GM21360 (cell line): ENCODE data around the gene FAM117B.
"Not testable (repeated sequence)": the region's sequence is repeated elsewhere in the genome, so short reads cannot be mapped to it uniquely, and the experiment has no call there.

Experiments
- ATAC-seq: cut with Tn5 transposase; IDR thresholded peaks from one replicate; pipeline ENCODE4 v1.9.1; 2021; ENCODE audit warnings: mild to moderate bottlenecking, moderate library complexity; ENCODE audit not compliant: unreplicated experiment

FAM117B gene

GRCh38 chr2:202700075-202700901, 65.5 kb downstream of the FAM117B start:
- ATAC-seq: no peak

DNA sequence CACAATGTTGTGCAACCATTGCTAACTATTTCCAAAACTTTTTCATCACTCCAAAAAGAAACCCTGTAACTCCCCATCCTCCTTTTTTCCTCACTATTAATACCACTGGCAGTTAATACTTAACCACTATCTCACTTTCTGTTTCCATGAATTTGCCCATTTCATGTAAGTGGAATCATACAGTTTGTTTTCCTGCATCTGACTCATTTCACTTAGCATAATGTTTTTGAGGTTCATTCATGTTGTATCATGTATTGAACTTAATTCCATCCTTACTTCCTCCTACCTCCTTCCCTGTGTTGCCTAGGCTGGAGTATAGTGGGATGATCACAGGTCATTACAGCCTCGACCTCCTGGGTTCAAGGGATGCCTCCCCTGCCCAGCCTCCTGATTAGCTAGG, 68.3 kb downstream of the FAM117B start:
- no peak for ATAC-seq

DNA sequence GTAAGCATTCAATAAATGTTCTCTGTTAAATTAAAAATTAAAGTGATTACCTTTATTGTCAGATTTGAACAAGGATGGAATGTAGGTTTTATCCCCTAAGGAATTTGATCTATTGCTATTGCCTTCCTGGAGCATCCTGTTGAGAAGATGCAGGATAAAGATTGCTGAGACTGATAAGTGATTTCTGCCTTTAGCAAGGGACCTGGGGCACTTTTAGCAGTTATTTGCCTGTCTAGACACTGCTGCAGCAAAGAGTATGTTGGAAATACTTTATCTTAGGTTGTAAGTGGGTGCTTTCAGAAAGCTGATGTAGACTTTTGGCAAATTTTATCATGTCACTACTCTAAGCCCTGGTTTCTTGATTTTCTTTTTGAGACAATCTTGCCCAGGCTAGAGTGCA, 69.5 kb downstream of the FAM117B start:
- ATAC-seq: no peak

- no peak for ATAC-seq
Observed at GRCh38 chr2:202705446-202706020, 70.8 kb downstream of the FAM117B start.

DNA sequence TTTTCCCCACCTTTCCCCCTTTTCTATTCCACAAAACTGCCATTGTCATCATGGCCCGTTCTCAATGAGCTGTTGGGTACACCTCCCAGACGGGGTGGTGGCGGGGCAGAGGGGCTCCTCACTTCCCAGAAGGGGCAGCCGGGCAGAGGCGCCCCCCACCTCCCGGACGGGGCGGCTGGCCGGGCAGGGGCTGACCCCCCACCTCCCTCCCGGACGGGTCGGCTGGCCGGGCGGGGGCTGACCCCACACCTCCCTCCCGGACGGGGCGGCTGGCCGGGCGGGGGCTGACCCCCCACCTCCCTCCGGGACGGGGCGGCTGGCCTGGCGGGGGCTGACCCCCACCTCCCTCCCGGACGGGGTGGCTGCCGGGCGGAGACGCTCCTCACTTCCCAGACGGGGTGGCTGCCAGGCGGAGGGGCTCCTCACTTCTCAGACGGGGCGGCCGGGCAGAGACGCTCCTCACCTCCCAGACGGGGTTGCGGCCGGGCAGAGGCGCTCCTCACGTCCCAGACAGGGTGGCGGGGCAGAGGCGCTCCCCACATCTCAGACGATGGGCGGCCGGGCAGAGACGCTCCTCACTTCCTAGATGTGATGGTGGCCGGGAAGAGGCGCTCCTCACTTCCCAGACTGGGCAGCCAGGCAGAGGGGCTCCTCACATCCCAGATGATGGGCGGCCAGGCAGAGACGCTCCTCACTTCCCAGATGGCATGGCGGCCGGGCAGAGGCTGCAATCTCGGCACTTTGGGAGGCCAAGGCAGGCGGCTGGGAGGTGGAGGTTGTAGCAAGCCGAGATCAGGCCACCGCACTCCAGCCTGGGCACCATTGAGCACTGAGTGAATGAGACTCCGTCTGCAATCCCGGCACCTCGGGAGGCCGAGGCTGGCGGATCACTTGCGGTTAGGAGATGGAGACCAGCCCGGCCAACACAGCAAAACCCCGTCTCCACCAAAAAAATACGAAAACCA, 80.5 kb downstream of the FAM117B start:
- not testable (repeated sequence) for ATAC-seq

DNA sequence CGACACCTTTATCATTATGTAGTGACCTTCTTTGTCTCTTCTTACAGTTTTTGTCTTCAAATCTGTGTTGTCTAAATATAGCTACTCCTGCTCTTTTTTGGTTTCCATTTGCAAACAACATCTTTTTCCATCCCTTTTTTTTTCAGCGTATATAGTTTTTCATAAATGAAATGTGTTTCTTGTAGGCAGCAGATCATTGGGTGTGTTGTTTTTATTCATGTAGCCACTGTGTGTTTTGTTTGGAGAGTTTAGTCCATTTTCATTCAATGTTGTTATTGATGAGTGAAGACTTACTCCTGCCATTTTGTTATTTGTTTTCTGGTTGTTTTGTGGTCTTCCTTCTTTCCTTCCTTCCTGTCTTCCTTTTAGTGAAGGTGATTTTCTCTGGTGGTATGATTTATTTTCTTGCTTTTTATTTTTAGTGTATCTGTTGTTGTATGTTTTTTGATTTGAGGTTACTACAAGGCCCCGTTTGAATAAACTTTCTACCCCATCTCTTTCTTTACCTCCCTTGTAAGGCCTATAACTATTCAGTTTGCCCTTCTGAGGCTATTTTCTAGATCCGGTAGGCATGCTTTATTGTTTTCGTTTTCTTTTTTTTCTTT, 81.4 kb downstream of the FAM117B start:
- no peak for ATAC-seq

- no peak for ATAC-seq
Observed at GRCh38 chr2:202716953-202717597, 82.3 kb downstream of the FAM117B start.

DNA sequence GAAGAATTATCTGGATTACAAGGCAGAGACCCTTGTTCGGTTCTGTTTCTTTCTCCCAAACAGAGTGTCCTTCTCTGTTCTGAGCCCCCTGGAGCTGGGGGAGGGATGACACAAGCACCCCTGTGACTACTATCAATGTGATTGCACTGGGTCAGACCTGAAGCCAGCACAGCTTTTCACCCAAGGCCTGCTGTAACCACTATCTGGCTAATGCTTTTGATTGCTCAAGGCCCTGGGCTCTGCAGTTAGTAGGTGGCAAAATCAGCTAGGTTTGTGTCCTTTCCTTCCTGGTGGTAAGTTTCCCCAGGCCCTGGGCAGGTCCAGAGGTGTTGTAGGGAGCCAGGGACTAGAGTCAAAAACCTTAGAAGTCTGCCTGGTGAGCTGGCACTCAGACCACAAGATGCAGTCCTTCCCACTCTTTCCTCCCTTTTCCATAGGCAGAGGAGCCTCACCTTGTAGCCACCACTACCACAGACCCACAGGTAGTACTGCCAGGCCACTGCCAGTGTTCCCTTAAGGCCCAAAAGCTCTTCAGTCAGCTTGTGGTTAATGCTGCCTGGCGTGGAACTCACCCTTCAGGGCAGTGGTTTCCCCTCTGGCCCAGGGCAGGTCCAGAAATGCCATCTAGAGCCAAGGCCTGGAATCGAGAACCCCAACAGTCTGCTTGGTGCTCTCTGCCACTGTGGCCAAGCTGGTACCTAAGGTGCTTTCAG, 83.0 kb downstream of the FAM117B start:
- ATAC-seq: no peak

DNA sequence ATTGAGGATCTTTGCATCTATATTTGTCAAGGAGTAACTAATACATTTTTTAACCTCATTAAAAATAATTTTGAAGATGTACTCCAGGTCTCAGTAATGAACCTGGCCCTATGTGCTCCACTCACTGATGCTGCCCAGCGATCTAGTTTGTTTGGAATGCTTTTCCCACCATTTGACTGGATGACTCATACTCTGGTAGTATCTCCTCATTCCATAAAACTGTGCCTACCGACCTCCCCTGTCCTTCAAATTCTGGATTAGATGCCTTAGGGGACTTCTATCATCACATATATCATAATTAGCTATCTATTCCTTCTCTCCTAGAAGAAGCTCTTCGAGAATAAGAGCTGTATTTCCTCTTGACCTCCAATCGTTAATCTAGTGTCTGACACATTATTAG, 83.8 kb downstream of the FAM117B start:
- no peak for ATAC-seq

GRCh38 chr2:202720226-202720625, 85.5 kb downstream of the FAM117B start:
- no peak for ATAC-seq

GRCh38 chr2:202721621-202722020, 86.9 kb downstream of the FAM117B start:
- no peak for ATAC-seq

- ATAC-seq: no peak
Observed at GRCh38 chr2:202723746-202724145, 89.0 kb downstream of the FAM117B start.

GRCh38 chr2:202726070-202726469, 91.3 kb downstream of the FAM117B start:
- no peak for ATAC-seq

DNA sequence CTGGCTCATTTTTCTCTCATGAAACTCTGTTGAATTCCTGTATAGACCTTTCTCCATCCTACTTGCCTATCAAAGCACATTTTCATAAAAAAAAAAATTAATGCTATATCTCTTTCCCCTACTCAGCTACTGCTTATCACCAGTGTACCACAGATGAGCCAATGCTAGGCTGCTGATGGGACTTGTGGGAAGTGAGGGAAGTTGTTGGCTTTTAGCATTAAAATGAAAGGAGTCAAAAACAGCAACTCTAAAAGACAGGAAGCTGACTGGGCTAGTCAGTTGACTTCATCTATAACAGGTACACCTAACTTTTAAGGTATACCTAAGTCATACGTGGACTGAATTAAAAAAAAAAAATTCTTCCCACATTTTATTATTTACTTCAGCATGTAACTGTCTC, 102.1 kb downstream of the FAM117B start:
- no peak for ATAC-seq

DNA sequence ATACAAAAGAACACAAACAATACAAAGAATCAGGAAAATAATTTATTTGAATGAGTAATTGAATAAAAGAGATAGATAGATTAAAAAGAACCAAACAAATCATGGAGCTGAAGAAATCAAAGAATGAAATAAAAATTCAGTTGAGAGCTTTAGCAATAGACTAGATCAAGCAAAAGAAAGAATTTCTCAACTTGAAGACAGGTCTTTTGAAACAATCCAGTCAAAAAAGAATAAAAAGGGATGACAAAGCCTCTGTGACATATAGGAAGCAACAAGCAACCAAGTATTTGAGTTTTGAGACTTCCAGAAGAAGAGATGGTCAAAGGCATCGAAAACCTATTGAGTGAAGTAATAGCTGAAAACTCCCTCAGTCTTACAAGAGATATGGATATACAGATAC, 108.8 kb downstream of the FAM117B start:
- ATAC-seq: no peak

DNA sequence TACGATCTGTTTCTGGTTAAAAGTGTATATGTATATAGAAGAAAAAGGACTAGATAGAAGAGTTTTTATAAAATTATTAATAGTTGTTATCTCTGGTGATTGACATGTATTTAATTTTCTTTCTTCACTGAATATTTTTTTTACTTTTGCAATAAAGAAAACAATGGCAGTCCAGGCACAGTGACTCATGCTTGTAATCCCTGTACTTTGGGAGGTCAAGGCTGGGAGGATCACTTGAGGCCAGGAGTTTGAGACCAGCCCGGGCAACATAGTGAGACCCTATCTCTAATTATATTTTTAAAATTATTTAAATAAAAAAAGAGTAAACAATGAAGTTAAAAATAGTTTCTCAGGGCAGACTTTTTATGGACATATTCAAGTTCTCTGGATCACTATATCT, 114.7 kb downstream of the FAM117B start:
- ATAC-seq: no peak

DNA sequence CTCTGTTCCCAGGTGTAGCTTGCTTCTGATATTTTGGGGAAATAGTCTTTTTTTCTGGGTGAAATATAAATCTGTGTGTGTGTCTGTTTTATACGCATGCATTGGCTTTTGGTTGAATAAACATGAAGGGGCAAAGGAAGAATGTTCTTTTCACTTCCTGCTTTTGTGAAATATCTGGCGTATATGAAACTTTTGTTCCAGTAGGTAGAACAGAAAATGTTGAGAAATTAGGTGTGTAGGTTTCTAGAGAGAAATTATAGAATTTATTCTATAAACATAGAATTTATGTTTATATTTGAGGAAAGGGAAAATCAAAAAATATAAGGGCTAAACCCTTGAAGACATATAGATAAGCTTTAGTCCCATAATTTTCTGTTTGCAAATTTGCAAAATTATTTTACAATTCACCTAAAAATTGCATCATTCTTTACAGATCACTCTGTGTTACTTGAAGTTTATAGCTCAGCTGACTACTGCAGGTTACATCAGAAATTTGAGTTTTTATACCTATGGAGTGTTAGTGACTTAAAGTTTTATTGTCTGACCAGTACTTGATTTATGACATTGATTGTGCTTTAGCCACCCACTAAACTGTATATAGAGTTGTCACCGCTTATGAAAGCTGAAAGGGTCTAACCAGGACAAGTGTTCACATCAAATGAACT, 116.1 kb downstream of the FAM117B start:
- peak; percentile 63 for ATAC-seq

GRCh38 chr2:202752071-202752470, 117.3 kb downstream of the FAM117B start:
- no peak for ATAC-seq

- ATAC-seq: no peak
Observed at GRCh38 chr2:202754936-202755335, 120.2 kb downstream of the FAM117B start.
